GM19372 (cell line): Measurements from ENCODE around the gene CADM2.

Source experiments
- ATAC-seq: cut with Tn5 transposase; IDR thresholded peaks from one replicate; pipeline ENCODE4 v1.9.1; 2021; ENCODE audit warnings: mild to moderate bottlenecking, low read depth, moderate library complexity; ENCODE audit not compliant: unreplicated experiment

The CADM2 gene

DNA sequence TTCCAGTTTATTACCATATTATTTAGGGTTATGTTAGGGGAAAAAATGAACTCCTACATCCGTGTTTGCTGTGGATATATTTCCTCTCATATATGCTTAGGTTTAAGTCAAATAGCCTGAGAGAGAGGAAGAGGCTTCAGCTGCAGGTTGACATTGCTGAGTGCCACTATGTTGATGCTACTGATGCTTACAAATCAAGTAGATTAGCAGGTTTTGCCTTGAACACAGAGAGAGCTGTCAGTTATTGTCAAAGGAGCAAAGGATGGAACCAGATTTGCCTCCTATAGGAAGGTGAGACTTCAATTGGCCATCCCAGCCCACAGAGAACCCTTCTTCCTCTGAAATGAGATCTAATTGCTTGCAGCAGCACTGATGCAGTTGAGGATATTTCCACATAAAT is 339.2 kb downstream of the CADM2 start:
- no peak for ATAC-seq

GRCh38 chr3:85303156-85303555 is 344.4 kb downstream of the CADM2 start:
- ATAC-seq, result no peak

- no peak for ATAC-seq
Measured at GRCh38 chr3:85304360-85304964, 345.7 kb downstream of the CADM2 start.

- ATAC-seq, result no peak
Measured at GRCh38 chr3:85312331-85312730, 353.5 kb downstream of the CADM2 start.

DNA sequence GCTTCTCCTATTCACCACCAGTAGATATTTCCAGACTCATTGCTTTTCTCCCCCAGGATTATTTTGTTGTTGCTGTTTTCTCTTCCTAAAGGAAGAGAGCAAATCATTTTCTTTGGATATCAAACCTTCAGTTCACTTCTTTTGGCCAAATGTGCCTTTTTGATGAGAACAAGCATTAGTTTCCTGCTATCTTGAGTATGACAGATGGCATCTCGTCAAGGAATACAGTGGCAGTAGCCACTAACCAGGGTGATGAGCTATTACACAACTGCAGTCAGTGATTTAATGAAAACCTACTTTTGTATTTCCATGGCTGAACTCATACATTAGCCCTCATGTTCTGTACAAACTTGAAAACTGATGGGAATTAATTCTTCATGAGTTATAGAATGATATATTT is 354.6 kb downstream of the CADM2 start:
- no peak for ATAC-seq

- ATAC-seq, result no peak
Measured at GRCh38 chr3:85316252-85316651, 357.5 kb downstream of the CADM2 start.

GRCh38 chr3:85321892-85322291 is 363.1 kb downstream of the CADM2 start:
- ATAC-seq, result no peak

DNA sequence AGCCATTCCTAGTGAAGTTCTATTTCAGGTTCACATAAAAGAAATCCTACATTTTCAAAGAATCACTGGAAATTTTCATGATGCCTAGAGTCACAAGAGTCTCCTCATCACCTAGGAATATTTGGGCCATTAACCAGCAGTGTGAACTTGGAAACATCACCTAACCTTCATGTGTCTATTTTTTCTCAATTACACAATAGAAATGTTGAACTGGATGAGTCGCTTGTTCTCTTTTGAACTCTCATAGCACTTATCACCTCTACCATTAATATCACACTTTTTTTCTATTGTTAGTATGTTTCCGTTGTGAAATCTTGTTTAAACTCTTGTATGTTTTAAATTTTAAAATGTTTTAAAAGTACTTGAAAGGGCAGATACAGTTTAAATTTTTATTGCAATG is 371.3 kb downstream of the CADM2 start:
- no peak for ATAC-seq

GRCh38 chr3:85337895-85338294 is 379.1 kb downstream of the CADM2 start:
- no peak for ATAC-seq

GRCh38 chr3:85342915-85343314 is 384.1 kb downstream of the CADM2 start:
- no peak for ATAC-seq

DNA sequence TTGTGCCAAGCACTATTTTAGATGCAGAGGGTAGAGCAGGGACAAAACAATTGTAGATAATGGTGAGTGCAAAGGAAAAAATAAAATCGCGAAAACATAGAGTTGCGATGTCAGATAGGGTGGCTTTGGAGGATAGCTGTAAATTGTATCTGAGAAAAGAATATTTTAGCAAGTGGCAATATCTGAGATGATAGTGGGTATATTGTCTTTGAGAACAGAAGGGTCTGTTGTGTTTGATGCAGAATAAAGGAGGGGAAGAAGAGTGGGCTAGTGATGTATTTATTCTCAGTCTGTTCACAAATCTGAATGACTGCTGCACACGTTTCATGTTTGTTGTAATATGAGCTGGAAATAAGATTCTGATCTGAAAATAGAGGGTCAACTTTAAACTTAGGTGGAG is 396.8 kb downstream of the CADM2 start:
- ATAC-seq, result no peak

DNA sequence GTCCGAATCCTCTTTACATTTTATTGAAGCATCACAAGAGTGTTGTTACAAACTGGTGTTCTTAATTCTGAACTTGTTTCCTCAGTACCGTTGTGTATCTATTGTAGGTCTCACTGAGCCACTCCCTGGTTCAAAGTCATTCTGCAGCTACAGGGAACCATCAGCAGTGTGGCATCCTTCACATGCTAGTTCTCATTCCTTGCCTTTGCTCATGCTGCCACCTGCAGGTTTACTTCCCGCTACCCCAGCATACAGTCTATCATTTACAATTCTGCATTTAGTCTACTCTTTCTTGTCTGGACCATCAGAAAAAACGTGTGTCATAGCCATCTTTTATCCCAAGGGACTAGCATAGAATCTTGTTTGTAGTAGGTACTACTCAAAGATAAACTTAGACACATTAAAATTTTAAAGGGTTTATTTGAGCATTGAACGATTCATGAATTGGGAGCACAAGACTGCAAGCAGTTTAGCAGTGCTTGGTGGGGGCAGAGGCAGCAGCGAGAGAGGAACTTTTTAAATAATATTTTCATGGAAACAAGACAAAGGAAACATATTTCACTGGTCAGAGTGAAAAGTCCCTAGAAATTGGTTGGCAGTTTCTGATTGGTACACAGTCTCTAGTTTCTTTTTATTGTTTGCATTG is 402.1 kb downstream of the CADM2 start:
- ATAC-seq, result no peak

DNA sequence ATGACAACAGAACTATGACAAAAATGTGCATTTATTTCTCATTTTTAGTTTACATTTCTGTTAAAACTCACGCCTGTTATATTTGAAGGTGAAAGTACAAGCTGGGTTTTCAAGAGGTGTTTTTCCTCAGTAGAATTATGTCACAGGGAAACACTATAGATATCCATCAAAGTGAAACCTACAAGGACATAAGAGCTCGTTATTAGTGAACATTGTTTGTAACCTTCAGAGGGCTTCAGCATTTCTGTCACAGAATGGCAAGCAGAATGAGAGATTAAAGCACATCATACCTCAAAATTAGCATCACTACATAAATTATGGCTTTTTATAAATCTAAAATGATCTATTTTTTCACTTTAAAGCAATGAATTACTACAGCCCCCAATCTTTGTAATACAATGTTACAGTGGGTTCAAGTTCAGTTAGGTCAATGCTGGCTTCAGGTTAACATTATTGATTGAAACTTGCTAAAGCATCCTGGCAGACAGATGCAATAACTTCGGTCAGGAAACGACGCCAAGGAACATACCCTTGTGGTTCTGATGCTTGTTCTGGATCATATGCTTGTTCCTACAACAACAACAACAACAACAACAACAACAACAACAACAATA is 405.6 kb downstream of the CADM2 start:
- ATAC-seq, result no peak

DNA sequence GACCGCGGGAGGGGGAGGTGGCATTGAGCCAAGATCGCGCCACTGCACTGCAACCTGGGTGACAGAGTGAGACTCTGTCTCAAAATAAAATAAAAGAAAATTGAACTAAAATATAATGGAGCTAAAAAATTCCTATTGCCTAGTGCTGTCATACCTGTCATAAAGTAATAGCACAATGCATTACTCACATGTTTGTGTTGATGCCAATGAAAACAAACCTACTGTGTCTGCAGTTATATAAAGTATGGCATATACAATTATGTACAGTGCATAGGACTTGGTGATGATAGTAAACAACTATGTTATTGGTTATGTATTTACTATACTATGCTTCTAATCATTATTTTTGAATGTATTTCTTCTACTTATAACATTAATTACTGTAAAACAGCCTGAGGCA is 411.6 kb downstream of the CADM2 start:
- ATAC-seq, result no peak

- ATAC-seq, result no peak
Measured at GRCh38 chr3:85376131-85376530, 417.3 kb downstream of the CADM2 start.

DNA sequence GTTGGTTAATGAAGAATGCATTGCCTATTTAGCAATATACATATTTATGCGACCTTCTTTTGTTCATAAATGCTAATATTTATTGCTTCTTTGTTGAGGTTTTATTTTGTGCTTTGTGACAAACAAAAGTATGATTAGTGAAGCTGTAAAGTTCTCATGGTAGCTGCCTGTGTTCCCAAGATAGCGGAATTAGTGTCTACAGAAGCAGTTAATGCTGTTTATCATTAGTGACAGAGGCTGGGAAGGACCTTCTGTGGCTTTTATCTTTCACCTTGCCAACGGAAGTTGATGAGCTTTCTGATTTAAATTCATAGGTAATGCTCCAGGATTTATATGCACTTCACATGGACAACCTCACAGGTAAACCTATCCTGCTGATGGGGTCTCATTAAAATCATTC is 418.3 kb downstream of the CADM2 start:
- ATAC-seq, result no peak

- ATAC-seq, result no peak
Measured at GRCh38 chr3:85384372-85384771, 425.6 kb downstream of the CADM2 start.

DNA sequence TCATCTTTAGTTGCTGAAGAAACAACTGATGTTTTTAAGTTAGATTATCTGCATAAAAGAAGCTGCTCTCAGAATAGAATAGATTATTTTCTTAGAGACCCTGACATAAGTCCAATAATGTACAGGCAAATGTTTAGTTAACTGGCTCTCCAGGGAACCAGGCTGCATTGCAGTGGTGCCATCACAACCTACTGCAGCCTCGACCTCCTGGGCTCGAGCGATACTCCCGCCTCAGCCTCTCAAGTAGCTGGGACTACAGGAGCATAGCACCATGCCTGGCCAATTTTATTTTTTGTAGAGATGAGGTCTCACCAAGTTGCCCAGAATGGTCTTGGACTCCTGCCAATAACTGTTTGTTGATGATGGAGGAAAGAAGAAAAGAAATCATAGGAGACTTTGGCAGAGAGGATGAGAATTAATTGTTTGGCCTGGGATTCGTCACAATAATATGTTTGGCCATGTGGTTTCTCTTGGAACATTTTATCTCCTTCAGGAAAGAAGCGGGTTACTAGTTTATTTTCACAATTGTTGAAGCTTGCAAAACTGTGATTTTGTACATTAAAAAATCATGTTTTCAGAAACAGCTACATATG is 429.2 kb downstream of the CADM2 start:
- no peak for ATAC-seq

- ATAC-seq, result no peak
Measured at GRCh38 chr3:85394424-85394823, 435.6 kb downstream of the CADM2 start.

- no peak for ATAC-seq
Measured at GRCh38 chr3:85397434-85397833, 438.6 kb downstream of the CADM2 start.

GRCh38 chr3:85426121-85426520 is 467.3 kb downstream of the CADM2 start:
- ATAC-seq, result no peak

- ATAC-seq, result no peak
Measured at GRCh38 chr3:85427467-85427866, 468.7 kb downstream of the CADM2 start.
